ENCODE measurements around the gene KIRREL1.

The KIRREL1 gene

DNA sequence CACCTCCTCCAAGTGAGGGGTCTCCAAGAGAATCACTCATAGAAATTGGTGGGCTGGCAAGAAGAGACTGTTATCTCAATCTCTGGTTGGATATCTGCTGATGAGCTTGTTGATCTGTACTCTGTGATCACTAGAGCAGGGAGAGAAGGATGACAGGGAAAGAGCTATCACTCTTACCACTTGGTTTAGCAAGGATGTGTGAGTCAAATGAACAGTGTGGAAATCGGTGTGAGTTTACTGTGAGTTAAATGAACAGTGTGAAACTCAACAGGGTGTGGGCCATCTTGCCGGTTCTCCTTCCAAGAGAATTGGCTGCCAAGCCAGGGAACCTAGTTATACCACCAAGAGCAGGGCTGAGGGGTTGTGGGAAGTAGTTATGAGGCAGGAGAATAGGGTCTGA is 154.0 kb downstream of the KIRREL1 start:
- ATAC-seq: no peak
- TF ChIP-seq ZFP3 (CRISPR knock-in tag; IDR thresholded peaks at IDR 0.05) (no peak), OSR1 (CRISPR knock-in tag; IDR thresholded peaks at IDR 0.05) (no peak), ZNF70 (CRISPR knock-in tag; IDR thresholded peaks at IDR 0.05) (no peak), BACH2 (CRISPR knock-in tag; IDR thresholded peaks at IDR 0.05; ENCODE audit: borderline replicate concordance) (no peak), SNAI2 (CRISPR knock-in tag; IDR thresholded peaks at IDR 0.05) (no peak), ISL1 (CRISPR knock-in tag; IDR thresholded peaks at IDR 0.05) (no peak), TCF4 (CRISPR knock-in tag; IDR thresholded peaks at IDR 0.05; ENCODE audit: borderline replicate concordance) (no peak), TOX (CRISPR knock-in tag; IDR thresholded peaks at IDR 0.05; ENCODE audit: borderline replicate concordance) (no peak), ZNF565 (CRISPR knock-in tag; conservative IDR thresholded peaks at IDR 0.05; ENCODE audit: low read depth) (no peak), PATZ1 (CRISPR knock-in tag; IDR thresholded peaks at IDR 0.05; ENCODE audit: borderline replicate concordance) (no peak), RARB (CRISPR knock-in tag; IDR thresholded peaks at IDR 0.05) (no peak), PPARA (CRISPR knock-in tag; IDR thresholded peaks at IDR 0.05; ENCODE audit: borderline replicate concordance) (no peak), CREB5 (CRISPR knock-in tag; IDR thresholded peaks at IDR 0.05; ENCODE audit: low read depth) (no peak), GLIS3 (CRISPR knock-in tag; IDR thresholded peaks at IDR 0.05) (no peak), ZNF8 (CRISPR knock-in tag; IDR thresholded peaks at IDR 0.05) (no peak), ZC3H10 (CRISPR knock-in tag; IDR thresholded peaks at IDR 0.05) (no peak), ZFP30 (CRISPR knock-in tag; IDR thresholded peaks at IDR 0.05) (no peak), ESRRG (CRISPR knock-in tag; IDR thresholded peaks at IDR 0.05) (no peak)
- TF ChIP-seq, protein P1, sequence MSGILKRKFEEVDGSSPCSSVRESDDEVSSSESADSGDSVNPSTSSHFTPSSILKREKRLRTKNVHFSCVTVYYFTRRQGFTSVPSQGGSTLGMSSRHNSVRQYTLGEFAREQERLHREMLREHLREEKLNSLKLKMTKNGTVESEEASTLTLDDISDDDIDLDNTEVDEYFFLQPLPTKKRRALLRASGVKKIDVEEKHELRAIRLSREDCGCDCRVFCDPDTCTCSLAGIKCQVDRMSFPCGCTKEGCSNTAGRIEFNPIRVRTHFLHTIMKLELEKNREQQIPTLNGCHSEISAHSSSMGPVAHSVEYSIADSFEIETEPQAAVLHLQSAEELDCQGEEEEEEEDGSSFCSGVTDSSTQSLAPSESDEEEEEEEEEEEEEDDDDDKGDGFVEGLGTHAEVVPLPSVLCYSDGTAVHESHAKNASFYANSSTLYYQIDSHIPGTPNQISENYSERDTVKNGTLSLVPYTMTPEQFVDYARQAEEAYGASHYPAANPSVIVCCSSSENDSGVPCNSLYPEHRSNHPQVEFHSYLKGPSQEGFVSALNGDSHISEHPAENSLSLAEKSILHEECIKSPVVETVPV (CRISPR knock-in tag; IDR thresholded peaks at IDR 0.05): no peak
- TF ChIP-seq, protein P2, sequence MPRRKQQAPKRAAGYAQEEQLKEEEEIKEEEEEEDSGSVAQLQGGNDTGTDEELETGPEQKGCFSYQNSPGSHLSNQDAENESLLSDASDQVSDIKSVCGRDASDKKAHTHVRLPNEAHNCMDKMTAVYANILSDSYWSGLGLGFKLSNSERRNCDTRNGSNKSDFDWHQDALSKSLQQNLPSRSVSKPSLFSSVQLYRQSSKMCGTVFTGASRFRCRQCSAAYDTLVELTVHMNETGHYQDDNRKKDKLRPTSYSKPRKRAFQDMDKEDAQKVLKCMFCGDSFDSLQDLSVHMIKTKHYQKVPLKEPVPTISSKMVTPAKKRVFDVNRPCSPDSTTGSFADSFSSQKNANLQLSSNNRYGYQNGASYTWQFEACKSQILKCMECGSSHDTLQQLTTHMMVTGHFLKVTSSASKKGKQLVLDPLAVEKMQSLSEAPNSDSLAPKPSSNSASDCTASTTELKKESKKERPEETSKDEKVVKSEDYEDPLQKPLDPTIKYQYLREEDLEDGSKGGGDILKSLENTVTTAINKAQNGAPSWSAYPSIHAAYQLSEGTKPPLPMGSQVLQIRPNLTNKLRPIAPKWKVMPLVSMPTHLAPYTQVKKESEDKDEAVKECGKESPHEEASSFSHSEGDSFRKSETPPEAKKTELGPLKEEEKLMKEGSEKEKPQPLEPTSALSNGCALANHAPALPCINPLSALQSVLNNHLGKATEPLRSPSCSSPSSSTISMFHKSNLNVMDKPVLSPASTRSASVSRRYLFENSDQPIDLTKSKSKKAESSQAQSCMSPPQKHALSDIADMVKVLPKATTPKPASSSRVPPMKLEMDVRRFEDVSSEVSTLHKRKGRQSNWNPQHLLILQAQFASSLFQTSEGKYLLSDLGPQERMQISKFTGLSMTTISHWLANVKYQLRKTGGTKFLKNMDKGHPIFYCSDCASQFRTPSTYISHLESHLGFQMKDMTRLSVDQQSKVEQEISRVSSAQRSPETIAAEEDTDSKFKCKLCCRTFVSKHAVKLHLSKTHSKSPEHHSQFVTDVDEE (CRISPR knock-in tag; IDR thresholded peaks at IDR 0.05): no peak

DNA sequence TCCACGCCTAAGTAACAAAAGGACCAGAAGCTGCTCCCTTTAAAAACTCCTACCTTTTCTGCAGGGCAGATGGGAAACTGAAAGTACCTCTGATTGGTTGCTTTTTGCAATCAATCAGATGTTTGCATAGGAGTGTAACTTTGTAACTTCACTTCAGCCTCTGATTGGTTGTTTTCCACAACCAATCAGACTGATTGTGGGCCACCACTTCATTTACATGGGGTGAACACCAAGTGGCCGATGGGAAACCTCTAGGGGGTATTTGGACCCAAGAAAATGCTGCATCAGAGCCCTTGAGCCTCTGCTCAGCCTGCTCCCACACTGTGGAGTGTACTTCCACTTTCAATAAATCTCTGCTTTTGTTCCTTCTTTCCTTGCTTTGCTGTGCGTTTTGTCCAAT is 154.4 kb downstream of the KIRREL1 start:
- ATAC-seq: no peak
- TF ChIP-seq PATZ1 (CRISPR knock-in tag; IDR thresholded peaks at IDR 0.05; ENCODE audit: borderline replicate concordance) (no peak), TOX (CRISPR knock-in tag; IDR thresholded peaks at IDR 0.05; ENCODE audit: borderline replicate concordance) (no peak), ZNF8 (CRISPR knock-in tag; IDR thresholded peaks at IDR 0.05) (no peak), RARB (CRISPR knock-in tag; IDR thresholded peaks at IDR 0.05) (no peak), ZNF565 (CRISPR knock-in tag; conservative IDR thresholded peaks at IDR 0.05; ENCODE audit: low read depth) (no peak), ZFP3 (CRISPR knock-in tag; IDR thresholded peaks at IDR 0.05) (no peak), ZFP30 (CRISPR knock-in tag; IDR thresholded peaks at IDR 0.05) (no peak), BACH2 (CRISPR knock-in tag; IDR thresholded peaks at IDR 0.05; ENCODE audit: borderline replicate concordance) (no peak), CREB5 (CRISPR knock-in tag; IDR thresholded peaks at IDR 0.05; ENCODE audit: low read depth) (no peak), ESRRG (CRISPR knock-in tag; IDR thresholded peaks at IDR 0.05) (no peak), GLIS3 (CRISPR knock-in tag; IDR thresholded peaks at IDR 0.05) (no peak), ZC3H10 (CRISPR knock-in tag; IDR thresholded peaks at IDR 0.05) (no peak), PPARA (CRISPR knock-in tag; IDR thresholded peaks at IDR 0.05; ENCODE audit: borderline replicate concordance) (no peak), TCF4 (CRISPR knock-in tag; IDR thresholded peaks at IDR 0.05; ENCODE audit: borderline replicate concordance) (no peak), ZNF70 (CRISPR knock-in tag; IDR thresholded peaks at IDR 0.05) (no peak)
- TF ChIP-seq, protein P2 (CRISPR knock-in tag; IDR thresholded peaks at IDR 0.05): no peak
- TF ChIP-seq, protein P1 (CRISPR knock-in tag; IDR thresholded peaks at IDR 0.05): no peak
